IMR-90 (cell line): Measurements from ENCODE around the gene ACKR1. TPM values are rescaled to one million over a fixed set of nuclear protein-coding genes. Genes with fewer than 3 reads are reported as not detected.

Source experiments
- ATAC-seq: fragments of 200-7000 bp; cut with Tn5 transposase; 2 replicates; pipeline ENCODE4 v1.9.1; 2020; ENCODE audit warnings: low read depth, mild to moderate bottlenecking, moderate library complexity
- BruUV-seq: library from RNA; stranded (reverse); fragments of 400-500 nt; replicated peaks from 2 replicates; lab custom pipeline; 2021; lab: Mats Ljungman, UMichigan
- CTCF ChIA-PET: fragments of 300-600 bp; formaldehyde crosslinking; extraction: SDS; loops from one replicate; lab custom pipeline; 2021; ENCODE audit warnings: antibody characterized with exemption; lab: Yijun Ruan, JAX
- POLR2A ChIA-PET: fragments of 300-600 bp; sonication (Branson Sonifier 250); formaldehyde crosslinking; loops from one replicate; lab custom pipeline; 2022; ENCODE audit warnings: antibody characterized with exemption; ENCODE audit not compliant: unreplicated experiment; lab: Charles Lee
- DNase-seq: peaks from one replicate; pipeline ENCODE4 v3.0.0; 2013
- H2AFZ ChIP-seq: replicated peaks from 2 replicates; pipeline ENCODE3; 2013; ENCODE audit warnings: low read length, mild to moderate bottlenecking; ENCODE audit not compliant: poor library complexity
- H2AK5ac ChIP-seq: 2 replicates; pipeline ENCODE4 v1.6.1; 2013; ENCODE audit warnings: low read depth, low read length, inconsistent platforms
- H2AK9ac ChIP-seq: replicated peaks from 2 replicates; pipeline ENCODE3; 2013; ENCODE audit warnings: mild to moderate bottlenecking, low read depth, low read length, moderate library complexity; ENCODE audit not compliant: poor library complexity
- H2BK120ac ChIP-seq: 2 replicates; pipeline ENCODE4 v1.6.1; 2013; ENCODE audit warnings: low read depth, low read length, inconsistent platforms
- H2BK15ac ChIP-seq: 3 replicates; pipeline ENCODE4 v1.6.1; 2013; ENCODE audit warnings: low read depth, low read length, inconsistent platforms
- H2BK20ac ChIP-seq: 2 replicates; pipeline ENCODE4 v1.6.1; 2013; ENCODE audit warnings: low read depth, mild to moderate bottlenecking, inconsistent platforms, low read length, moderate library complexity
- H2BK5ac ChIP-seq: 2 replicates; pipeline ENCODE4 v1.6.1; 2013; ENCODE audit warnings: mild to moderate bottlenecking, low read depth, low read length, inconsistent platforms; ENCODE audit not compliant: poor library complexity, severe bottlenecking
- H3K14ac ChIP-seq: replicated peaks from 2 replicates; pipeline ENCODE4 v1.6.1; 2013; ENCODE audit warnings: low read depth, low read length, inconsistent platforms
- H3K18ac ChIP-seq: 2 replicates; pipeline ENCODE4 v1.6.1; 2013; ENCODE audit warnings: low read depth, low read length, control low read depth
- H3K23ac ChIP-seq: 2 replicates; pipeline ENCODE4 v1.6.1; 2013; ENCODE audit warnings: low read depth, low read length, inconsistent platforms
- H3K27ac ChIP-seq: 2 replicates; pipeline ENCODE4 v1.5.1; 2013; ENCODE audit warnings: mild to moderate bottlenecking, control low read depth, low read length; ENCODE audit not compliant: insufficient read depth
- H3K27me3 ChIP-seq: 2 replicates; pipeline ENCODE4 v1.6.1; 2013; ENCODE audit warnings: low read length; ENCODE audit not compliant: control insufficient read depth, insufficient read depth
- H3K36me3 ChIP-seq: 2 replicates; pipeline ENCODE4 v1.6.1; 2013; ENCODE audit warnings: low read length, mixed read lengths; ENCODE audit not compliant: control insufficient read depth, insufficient read depth
- H3K4ac ChIP-seq: 2 replicates; pipeline ENCODE4 v1.6.1; 2013; ENCODE audit warnings: low read depth, low read length, inconsistent platforms
- H3K4me1 ChIP-seq: 2 replicates; pipeline ENCODE4 v1.6.1; 2013; ENCODE audit warnings: low read length, mixed read lengths; ENCODE audit not compliant: control insufficient read depth, insufficient read depth
- H3K4me2 ChIP-seq: 2 replicates; pipeline ENCODE4 v1.6.1; 2013; ENCODE audit warnings: low read depth, mild to moderate bottlenecking, control low read depth, low read length, moderate library complexity
- H3K4me3 ChIP-seq: 2 replicates; pipeline ENCODE4 v1.5.1; 2013; ENCODE audit warnings: low read depth, mild to moderate bottlenecking, control low read depth, low read length, moderate library complexity; ENCODE audit not compliant: insufficient read depth
- H3K56ac ChIP-seq: 2 replicates; pipeline ENCODE4 v1.6.1; 2013; ENCODE audit warnings: low read length, inconsistent platforms; ENCODE audit not compliant: insufficient read depth; ENCODE audit errors: extremely low read depth
- H3K79me1 ChIP-seq, 2 experiments: 2 replicates each; pipeline ENCODE4 v1.6.1; 2013; ENCODE audit warnings: low read length in 2 of 2, inconsistent platforms in 1 of 2, low read depth in 1 of 2
- H3K9ac ChIP-seq: 2 replicates; pipeline ENCODE4 v1.6.1; 2013; ENCODE audit warnings: low read depth, low read length, control low read depth
- H3K9me1 ChIP-seq: 2 replicates; pipeline ENCODE4 v1.6.1; 2013; ENCODE audit warnings: low read length, inconsistent platforms; ENCODE audit not compliant: insufficient read depth
- H3K9me3 ChIP-seq: 2 replicates; pipeline ENCODE4 v1.6.1; 2013; ENCODE audit warnings: low read length; ENCODE audit not compliant: control insufficient read depth, insufficient read depth
- H4K20me1 ChIP-seq: 2 replicates; pipeline ENCODE4 v1.6.1; 2013; ENCODE audit warnings: low read length, inconsistent platforms; ENCODE audit not compliant: insufficient read depth
- H4K5ac ChIP-seq: 2 replicates; pipeline ENCODE4 v1.6.1; 2013; ENCODE audit warnings: mild to moderate bottlenecking, low read depth, low read length, control low read depth
- H4K8ac ChIP-seq, 2 experiments: 2 replicates each; pipeline ENCODE4 v1.6.1; 2013; ENCODE audit warnings: low read depth in 2 of 2, low read length in 2 of 2, control low read depth in 1 of 2, inconsistent platforms in 1 of 2
- H4K91ac ChIP-seq: 2 replicates; pipeline ENCODE4 v1.6.1; 2013; ENCODE audit warnings: low read depth, low read length, inconsistent platforms; ENCODE audit not compliant: insufficient read depth
- BHLHE40 ChIP-seq: fragments of 150-350 bp; IDR thresholded peaks from 2 replicates; pipeline ENCODE4 v1.6.1; 2016; ENCODE audit warnings: mild to moderate bottlenecking, low read depth, low read length
- CEBPB ChIP-seq: IDR thresholded peaks from 2 replicates; pipeline ENCODE4 v1.6.1; 2012; ENCODE audit warnings: low read depth, low read length, improper control_type of control experiment
- CHD1 ChIP-seq: IDR thresholded peaks from 2 replicates; pipeline ENCODE4 v1.6.1; 2012; ENCODE audit warnings: low read depth, low read length, improper control_type of control experiment
- CTCF ChIP-seq: conservative IDR thresholded peaks from 2 replicates; pipeline ENCODE4 v1.5.1; 2012; ENCODE audit warnings: mild to moderate bottlenecking, low read depth, low read length, improper control_type of control experiment
- ELK1 ChIP-seq: fragments of 150-350 bp; IDR thresholded peaks from 2 replicates; pipeline ENCODE4 v1.6.1; 2016; ENCODE audit warnings: low read depth, mild to moderate bottlenecking, low read length, moderate library complexity, borderline replicate concordance
- FOS ChIP-seq: fragments of 150-350 bp; IDR thresholded peaks from 2 replicates; pipeline ENCODE4 v1.6.1; 2016; ENCODE audit warnings: low read depth, low read length
- MAFK ChIP-seq: IDR thresholded peaks from 2 replicates; pipeline ENCODE4 v1.6.1; 2012; ENCODE audit warnings: low read depth, low read length, improper control_type of control experiment
- MXI1 ChIP-seq: IDR thresholded peaks from 2 replicates; pipeline ENCODE4 v1.6.1; 2012; ENCODE audit warnings: low read depth, mild to moderate bottlenecking, low read length, moderate library complexity, borderline replicate concordance
- NFE2L2 ChIP-seq: fragments of 150-350 bp; IDR thresholded peaks from 2 replicates; pipeline ENCODE4 v1.6.1; 2016; ENCODE audit warnings: low read depth, mild to moderate bottlenecking, low read length
- POLR2A ChIP-seq: IDR thresholded peaks from 2 replicates; pipeline ENCODE4 v1.6.1; 2012; ENCODE audit warnings: mild to moderate bottlenecking, low read depth, low read length
- RAD21 ChIP-seq: IDR thresholded peaks from 2 replicates; pipeline ENCODE4 v1.6.1; 2012; ENCODE audit warnings: low read length, improper control_type of control experiment
- RCOR1 ChIP-seq: IDR thresholded peaks from 2 replicates; pipeline ENCODE4 v1.6.1; 2012; ENCODE audit warnings: mild to moderate bottlenecking, low read length, improper control_type of control experiment; ENCODE audit not compliant: insufficient replicate concordance
- RFX5 ChIP-seq: IDR thresholded peaks from 2 replicates; pipeline ENCODE4 v1.8.0; 2012; ENCODE audit warnings: low read depth, mild to moderate bottlenecking, low read length, moderate library complexity
- SMC3 ChIP-seq: fragments of 150-350 bp; IDR thresholded peaks from 2 replicates; pipeline ENCODE4 v1.6.1; 2016; ENCODE audit warnings: low read depth, mild to moderate bottlenecking, antibody characterized with exemption, low read length, moderate library complexity
- USF2 ChIP-seq: fragments of 150-350 bp; IDR thresholded peaks from 2 replicates; pipeline ENCODE4 v1.6.1; 2017; ENCODE audit warnings: mild to moderate bottlenecking, antibody characterized with exemption, low read length, low read depth
- WGBS, 2 experiments: methylation state at CpG; one replicate each; pipeline versions ENCODE4 v1.1.5 to v1.1.7; 2013; ENCODE audit warnings: missing lambda C conversion rate in 2 of 2; ENCODE audit not compliant: insufficient read length in 1 of 2; ENCODE audit errors: extremely low coverage in 2 of 2; 5-methylcytosine and 5-hydroxymethylcytosine counted together
- dilution Hi-C: fragments of 300-500 bp; cut with HindIII; formaldehyde crosslinking; loops from one replicate; pipeline ENCODE4 v1.14.3; 2018; ENCODE audit warnings: low sequenced_read_pairs; ENCODE audit not compliant: unreplicated experiment
- in situ Hi-C: fragments of 300-500 bp; cut with MboI; formaldehyde crosslinking; loops from 3 replicates; pipeline ENCODE4 v1.14.3; 2019; ENCODE audit warnings: low sequenced_read_pairs, inconsistent platforms, mixed read lengths
- intact Hi-C: fragments of 100-400 bp; cut with micrococcal nuclease; formaldehyde crosslinking; loops from 2 replicates; pipeline ENCODE4 v1.10.0; 2022
- polyA plus RNA-seq, 3 experiments: library from polyadenylated mRNA; depleted of rRNA; stranded (reverse); fragments of >200 nt; gene quantifications; 2 replicates each; pipeline ENCODE4 v1.2.3, GENCODE V29; 2012; ENCODE audit warnings: low replicate concordance in 1 of 3
- total RNA-seq: library from RNA; depleted of rRNA; stranded (reverse); fragments of >200 nt; gene quantifications from 2 replicates; pipeline ENCODE4 v1.2.3, GENCODE V29; 2012

ACKR1 gene
- total and polyA plus RNA-seq, 2 of the 4 experiments (the other 2 are of a cell fraction), result not detected

- no peak overlapping the region for H2BK15ac ChIP-seq
- H2BK120ac ChIP-seq, result no peak overlapping the region
- H3K4me2 ChIP-seq, result no peak overlapping the region
- H3K36me3 ChIP-seq, result no peaks in the 10 kb centered on the region
- no peak overlapping the region for H2AK9ac ChIP-seq
- H4K91ac ChIP-seq, result no peak overlapping the region
- H3K27me3 ChIP-seq, result peaks cover 23% of the 10 kb centered on the region
- no peaks in the 10 kb centered on the region for H4K20me1 ChIP-seq
- no peaks in the 10 kb centered on the region for H3K79me1 ChIP-seq
- H3K27ac ChIP-seq, result no peak overlapping the region
- ChIA-PET CTCF (no interaction called here), POLR2A (no interaction called here)
- H3K56ac ChIP-seq, result no peak overlapping the region
- dilution Hi-C loops (no loop called here), intact Hi-C loops (no loop called here), in situ Hi-C loops (no loop called here)
- no peak overlapping the region for H2BK5ac ChIP-seq
- H2AK5ac ChIP-seq, result no peak overlapping the region
- no peak for TF ChIP-seq CTCF
- TF ChIP-seq ELK1, result no peak
- no peak for TF ChIP-seq BHLHE40
- TF ChIP-seq POLR2A, result no peak
- TF ChIP-seq SMC3, result no peak
- TF ChIP-seq FOS, result no peak
- no peak for TF ChIP-seq CEBPB
- no peak for TF ChIP-seq RCOR1
- TF ChIP-seq RAD21, result no peak
- no peak for TF ChIP-seq NFE2L2
- TF ChIP-seq MXI1, result no peak
- TF ChIP-seq USF2, result no peak
- TF ChIP-seq CHD1, result no peak
- no peak for TF ChIP-seq RFX5
- no peak for TF ChIP-seq MAFK
- H3K4me1 ChIP-seq, result no peaks in the 10 kb centered on the region; the same call in 1 of the 2 replicates
- H4K5ac ChIP-seq, result no peak overlapping the region
- no peak overlapping the region for H2BK20ac ChIP-seq
- H3K18ac ChIP-seq, result no peak overlapping the region
- no peaks in the 10 kb centered on the region for H3K9me1 ChIP-seq
- no peak for ATAC-seq
- H3K4me3 ChIP-seq, result no peak overlapping the region
- H3K14ac ChIP-seq, result no peak overlapping the region
- no peak overlapping the region for H3K9ac ChIP-seq
- no TSS peak for BruUV-seq
- H3K9me3 ChIP-seq, result no peaks in the 10 kb centered on the region
- H2AFZ ChIP-seq, result no peak overlapping the region
- H3K23ac ChIP-seq, result no peak overlapping the region
- H3K4ac ChIP-seq, result no peak overlapping the region
- DNase-seq, result no peak
- no peak overlapping the region for H4K8ac ChIP-seq
- WGBS, 2 experiments, result 0% methylated on average over 2 of the region's 17 CpGs; no CpG with 5 or more reads in 1 of the 2 experiments
Observed at GRCh38 chr1:159172614-159173291, 31.9 kb upstream of the ACKR1 start.
